ENCODE measurements around the gene MTG2. TPM values are rescaled to one million over a fixed set of nuclear protein-coding genes. Genes with fewer than 3 reads are reported as not detected.

The MTG2 gene
- total and polyA plus RNA-seq, 2 of the 13 experiments (the other 11 are each of a cell fraction or from before 2014, with no cell fraction given): 20.4 to 37.8 TPM

DNA sequence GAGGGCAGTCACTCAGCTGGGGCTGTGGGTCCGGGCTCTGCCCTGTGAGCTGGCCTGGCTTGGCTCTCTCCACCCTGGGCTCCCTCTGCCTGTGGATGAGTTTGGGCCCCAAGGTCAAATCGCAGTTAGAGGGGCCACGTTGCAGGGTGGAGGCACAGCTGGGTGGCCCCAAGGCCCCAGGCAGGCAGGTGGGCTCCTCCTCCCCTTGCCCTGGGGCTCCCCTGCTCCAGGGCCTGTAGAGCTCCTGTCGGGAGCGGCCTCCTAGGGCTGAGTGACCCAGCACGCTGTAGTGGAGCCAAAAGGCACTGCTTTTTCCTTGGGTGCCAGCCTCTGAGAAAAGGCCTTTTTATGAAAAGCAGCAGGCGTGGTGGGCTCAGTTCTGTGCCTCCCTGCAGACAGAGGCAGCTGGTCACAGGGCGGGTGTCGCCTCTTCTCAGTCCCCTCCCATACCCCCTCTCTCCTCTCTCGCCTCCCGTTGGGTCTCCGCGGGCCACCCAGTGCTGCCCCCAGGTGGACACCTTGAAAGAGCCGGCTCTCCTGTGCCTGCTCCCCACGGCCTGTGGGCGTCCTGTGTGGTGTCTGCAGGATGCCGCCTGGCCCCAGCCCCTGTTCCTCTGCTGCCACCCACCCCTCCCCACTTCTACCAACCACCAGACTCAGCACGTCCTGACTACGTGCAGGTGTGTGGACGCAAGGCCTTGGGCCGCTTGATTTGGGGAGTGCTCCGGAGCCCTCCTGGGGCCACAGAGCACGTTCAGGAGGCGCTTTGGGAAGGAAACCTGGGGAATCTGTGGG, 26.0 kb upstream of the MTG2 start (continued):
- TF ChIP-seq JDP2 (CRISPR knock-in tag; IDR thresholded peaks at IDR 0.05; ENCODE audit: borderline replicate concordance) (no peak), MAZ (IDR thresholded peaks at IDR 0.05; ENCODE audit: borderline replicate concordance, low read depth, low read length) (peak; percentile 70), MAZ (CRISPR knock-in tag; IDR thresholded peaks at IDR 0.05; ENCODE audit: low read depth) (peak; percentile 62; the same call in 1 of the 2 replicates), SRSF9 (IDR thresholded peaks at IDR 0.05; ENCODE audit: borderline replicate concordance, insufficient read depth, low read depth, low read length, poor library complexity, severe bottlenecking) (no peak), ZNF558 (CRISPR knock-in tag; IDR thresholded peaks at IDR 0.05; ENCODE audit: borderline replicate concordance) (no peak), ETV6 (CRISPR knock-in tag; conservative IDR thresholded peaks at IDR 0.05) (peak; percentile 70; the same call in 1 of the 2 replicates), SIN3A (IDR thresholded peaks at IDR 0.05; ENCODE audit: borderline replicate concordance, low read depth, low read length) (no peak), SMARCE1 (IDR thresholded peaks at IDR 0.05; ENCODE audit: borderline replicate concordance) (no peak), ZNF644 (CRISPR knock-in tag; IDR thresholded peaks at IDR 0.05; ENCODE audit: low read depth) (no peak), ZNF441 (CRISPR knock-in tag; IDR thresholded peaks at IDR 0.05; ENCODE audit: borderline replicate concordance) (no peak), BORCS8-MEF2B (CRISPR knock-in tag; IDR thresholded peaks at IDR 0.05) (no peak; the same call in 1 of the 2 replicates), POLR2AphosphoS2 (IDR thresholded peaks at IDR 0.05; ENCODE audit: low read depth, low read length) (no peak), SRSF1 (optimal IDR thresholded peaks at IDR 0.05; ENCODE audit: low read depth, low read length) (peak; percentile 21)
- TF ChIP-seq, protein P1, sequence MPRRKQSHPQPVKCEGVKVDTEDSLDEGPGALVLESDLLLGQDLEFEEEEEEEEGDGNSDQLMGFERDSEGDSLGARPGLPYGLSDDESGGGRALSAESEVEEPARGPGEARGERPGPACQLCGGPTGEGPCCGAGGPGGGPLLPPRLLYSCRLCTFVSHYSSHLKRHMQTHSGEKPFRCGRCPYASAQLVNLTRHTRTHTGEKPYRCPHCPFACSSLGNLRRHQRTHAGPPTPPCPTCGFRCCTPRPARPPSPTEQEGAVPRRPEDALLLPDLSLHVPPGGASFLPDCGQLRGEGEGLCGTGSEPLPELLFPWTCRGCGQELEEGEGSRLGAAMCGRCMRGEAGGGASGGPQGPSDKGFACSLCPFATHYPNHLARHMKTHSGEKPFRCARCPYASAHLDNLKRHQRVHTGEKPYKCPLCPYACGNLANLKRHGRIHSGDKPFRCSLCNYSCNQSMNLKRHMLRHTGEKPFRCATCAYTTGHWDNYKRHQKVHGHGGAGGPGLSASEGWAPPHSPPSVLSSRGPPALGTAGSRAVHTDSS (CRISPR knock-in tag; conservative IDR thresholded peaks at IDR 0.05): no peak
- TF ChIP-seq, protein P2, sequence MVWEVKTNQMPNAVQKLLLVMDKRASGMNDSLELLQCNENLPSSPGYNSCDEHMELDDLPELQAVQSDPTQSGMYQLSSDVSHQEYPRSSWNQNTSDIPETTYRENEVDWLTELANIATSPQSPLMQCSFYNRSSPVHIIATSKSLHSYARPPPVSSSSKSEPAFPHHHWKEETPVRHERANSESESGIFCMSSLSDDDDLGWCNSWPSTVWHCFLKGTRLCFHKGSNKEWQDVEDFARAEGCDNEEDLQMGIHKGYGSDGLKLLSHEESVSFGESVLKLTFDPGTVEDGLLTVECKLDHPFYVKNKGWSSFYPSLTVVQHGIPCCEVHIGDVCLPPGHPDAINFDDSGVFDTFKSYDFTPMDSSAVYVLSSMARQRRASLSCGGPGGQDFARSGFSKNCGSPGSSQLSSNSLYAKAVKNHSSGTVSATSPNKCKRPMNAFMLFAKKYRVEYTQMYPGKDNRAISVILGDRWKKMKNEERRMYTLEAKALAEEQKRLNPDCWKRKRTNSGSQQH (CRISPR knock-in tag; IDR thresholded peaks at IDR 0.05; ENCODE audit: low read depth): no peak
- TF ChIP-seq, protein P3, sequence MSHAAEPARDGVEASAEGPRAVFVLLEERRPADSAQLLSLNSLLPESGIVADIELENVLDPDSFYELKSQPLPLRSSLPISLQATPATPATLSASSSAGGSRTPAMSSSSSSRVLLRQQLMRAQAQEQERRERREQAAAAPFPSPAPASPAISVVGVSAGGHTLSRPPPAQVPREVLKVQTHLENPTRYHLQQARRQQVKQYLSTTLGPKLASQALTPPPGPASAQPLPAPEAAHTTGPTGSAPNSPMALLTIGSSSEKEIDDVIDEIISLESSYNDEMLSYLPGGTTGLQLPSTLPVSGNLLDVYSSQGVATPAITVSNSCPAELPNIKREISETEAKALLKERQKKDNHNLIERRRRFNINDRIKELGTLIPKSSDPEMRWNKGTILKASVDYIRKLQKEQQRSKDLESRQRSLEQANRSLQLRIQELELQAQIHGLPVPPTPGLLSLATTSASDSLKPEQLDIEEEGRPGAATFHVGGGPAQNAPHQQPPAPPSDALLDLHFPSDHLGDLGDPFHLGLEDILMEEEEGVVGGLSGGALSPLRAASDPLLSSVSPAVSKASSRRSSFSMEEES (CRISPR knock-in tag; IDR thresholded peaks at IDR 0.05): 0 out of 2 replicates have a peak, but pooled peaks have one; percentile 32
- TF ChIP-seq, protein P4, sequence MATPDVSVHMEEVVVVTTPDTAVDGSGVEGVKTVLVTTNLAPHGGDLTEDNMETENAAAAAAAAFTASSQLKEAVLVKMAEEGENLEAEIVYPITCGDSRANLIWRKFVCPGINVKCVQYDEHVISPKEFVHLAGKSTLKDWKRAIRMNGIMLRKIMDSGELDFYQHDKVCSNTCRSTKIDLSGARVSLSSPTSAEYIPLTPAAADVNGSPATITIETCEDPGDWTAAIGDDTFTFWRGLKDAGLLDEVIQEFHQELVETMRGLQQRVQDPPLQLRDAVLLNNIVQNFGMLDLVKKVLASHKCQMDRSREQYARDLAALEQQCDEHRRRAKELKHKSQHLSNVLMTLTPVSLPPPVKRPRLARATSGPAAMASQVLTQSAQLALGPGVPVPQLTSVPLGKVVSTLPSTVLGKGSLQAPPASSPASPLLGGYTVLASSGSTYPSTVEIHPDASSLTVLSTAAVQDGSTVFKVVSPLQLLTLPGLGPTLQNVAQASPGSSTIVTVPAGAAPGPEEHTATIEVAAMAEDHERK (CRISPR knock-in tag; IDR thresholded peaks at IDR 0.05; ENCODE audit: low read depth): no peak

All from HepG2 (cell line).